GM23338 (cell line): Measurements from ENCODE around the gene MLLT3. TPM values are rescaled to one million over a fixed set of nuclear protein-coding genes. Genes with fewer than 3 reads are reported as not detected.

Experiments
- ATAC-seq: fragments of 200-7000 bp; cut with Tn5 transposase; 3 replicates; pipeline ENCODE4 v1.9.1; 2020
- DNase-seq: peaks from one replicate; pipeline ENCODE4 v3.0.0-alpha.2; 2015; ENCODE audit warnings: low spot score
- H2AFZ ChIP-seq: fragments of 200-600 bp; sonication (generic); 2 replicates; pipeline ENCODE4 v1.8.0; 2016; ENCODE audit warnings: antibody characterized with exemption, mild to moderate bottlenecking, moderate library complexity
- H3F3A ChIP-seq: fragments of 200-600 bp; sonication (generic); replicated peaks from 2 replicates; pipeline ENCODE4 v1.8.0; 2017; ENCODE audit warnings: antibody characterized with exemption, mixed run types, low read depth
- H3K27ac ChIP-seq: fragments of 200-600 bp; sonication (generic); 2 replicates; pipeline ENCODE4 v1.6.1; 2016; ENCODE audit warnings: low read depth
- H3K27me3 ChIP-seq: fragments of 200-600 bp; sonication (generic); 2 replicates; pipeline ENCODE4 v1.8.0; 2016; ENCODE audit warnings: mild to moderate bottlenecking, mixed run types, moderate library complexity; ENCODE audit not compliant: insufficient read depth
- H3K36me3 ChIP-seq: fragments of 200-600 bp; sonication (generic); 2 replicates; pipeline ENCODE4 v1.8.0; 2016; ENCODE audit warnings: mild to moderate bottlenecking; ENCODE audit not compliant: insufficient read depth
- H3K4me1 ChIP-seq: fragments of 200-600 bp; sonication (generic); 2 replicates; pipeline ENCODE4 v1.8.0; 2016; ENCODE audit warnings: mild to moderate bottlenecking, moderate library complexity; ENCODE audit not compliant: insufficient read depth
- H3K4me2 ChIP-seq: fragments of 200-600 bp; sonication (generic); 2 replicates; pipeline ENCODE4 v1.7.1; 2017; ENCODE audit warnings: mixed run types
- H3K4me3 ChIP-seq: fragments of 200-600 bp; sonication (generic); 2 replicates; pipeline ENCODE4 v1.6.1; 2016; ENCODE audit warnings: mixed run types
- H3K79me2 ChIP-seq: fragments of 200-600 bp; sonication (generic); replicated peaks from 2 replicates; pipeline ENCODE4 v1.8.0; 2017; ENCODE audit warnings: mild to moderate bottlenecking; ENCODE audit not compliant: insufficient read depth
- H3K9me2 ChIP-seq: fragments of 200-600 bp; sonication (generic); 2 replicates; pipeline ENCODE4 v1.8.0; 2017; ENCODE audit not compliant: insufficient read depth
- H4K20me1 ChIP-seq: fragments of 200-600 bp; sonication (generic); replicated peaks from 2 replicates; pipeline ENCODE4 v1.8.0; 2017; ENCODE audit warnings: mild to moderate bottlenecking; ENCODE audit not compliant: insufficient read depth
- H3K27ac Mint-ChIP-seq: 2 replicates; pipeline ENCODE4 v1.8.0; 2020; ENCODE audit warnings: inconsistent platforms, mild to moderate bottlenecking, moderate library complexity, mixed read lengths
- H3K27me3 Mint-ChIP-seq: 3 replicates; pipeline ENCODE4 v1.8.0; 2022; ENCODE audit warnings: low read depth, mild to moderate bottlenecking, moderate library complexity, mixed read lengths, inconsistent platforms; ENCODE audit not compliant: insufficient read depth, poor library complexity
- H3K36me3 Mint-ChIP-seq: 3 replicates; pipeline ENCODE4 v1.8.0; 2021; ENCODE audit warnings: low read depth, mild to moderate bottlenecking, inconsistent platforms, moderate library complexity, mixed read lengths
- H3K4me1 Mint-ChIP-seq: 3 replicates; pipeline ENCODE4 v1.8.0; 2020; ENCODE audit warnings: mild to moderate bottlenecking, inconsistent platforms, mixed read lengths
- H3K4me3 Mint-ChIP-seq: 3 replicates; pipeline ENCODE4 v1.8.0; 2021; ENCODE audit warnings: moderate library complexity, mild to moderate bottlenecking, inconsistent platforms, mixed read lengths
- H3K9me3 Mint-ChIP-seq: 3 replicates; pipeline ENCODE4 v1.8.0; 2020; ENCODE audit warnings: moderate library complexity, mild to moderate bottlenecking, inconsistent platforms, mixed read lengths
- EZH2 ChIP-seq: fragments of 200-600 bp; sonication (generic); IDR thresholded peaks from one replicate; pipeline ENCODE4 v1.8.0; 2017; ENCODE audit warnings: antibody characterized with exemption, mild to moderate bottlenecking, low read depth; ENCODE audit not compliant: unreplicated experiment
- JUNB ChIP-seq: IDR thresholded peaks from one replicate; pipeline ENCODE4 v1.6.1; 2016; ENCODE audit warnings: antibody characterized with exemption; ENCODE audit not compliant: unreplicated experiment
- NANOG ChIP-seq: IDR thresholded peaks from 2 replicates; pipeline ENCODE4 v1.6.1; 2016; ENCODE audit warnings: antibody characterized with exemption, borderline replicate concordance
- POLR2AphosphoS5 ChIP-seq: IDR thresholded peaks from 2 replicates; pipeline ENCODE4 v1.6.1; 2016; ENCODE audit warnings: antibody characterized with exemption, low read depth
- STAT1 ChIP-seq: IDR thresholded peaks from one replicate; pipeline ENCODE4 v1.6.1; 2016; ENCODE audit warnings: antibody characterized with exemption; ENCODE audit not compliant: unreplicated experiment
- ZNF114 ChIP-seq: fragments of 250-450 bp; sonication (Bioruptor Pico); IDR thresholded peaks from 2 replicates; pipeline ENCODE4 v1.5.0; 2020; ENCODE audit warnings: mild to moderate bottlenecking, moderate library complexity
- ZNF331 ChIP-seq: fragments of 250-450 bp; sonication (Bioruptor Pico); IDR thresholded peaks from 2 replicates; pipeline ENCODE4 v1.5.0; 2020; ENCODE audit warnings: low read depth, mild to moderate bottlenecking, moderate library complexity
- polyA plus RNA-seq: library from polyadenylated mRNA; unstranded; fragments of >200 nt; fragmentation: Nextera tagmentation; extraction: Ambion mirVana; gene quantifications from 2 replicates; pipeline ENCODE4 v1.2.1, GENCODE V29; 2016
- total RNA-seq: library from RNA; depleted of rRNA; stranded (reverse); fragments of >200 nt; shearing (Covaris generic); gene quantifications from 2 replicates; pipeline ENCODE4 v1.2.3, GENCODE V29; 2014
- TF ChIP-seq, protein P1 (sequence below): IDR thresholded peaks from one replicate; pipeline ENCODE4 v1.6.1; 2018; ENCODE audit warnings: antibody characterized with exemption; ENCODE audit not compliant: unreplicated experiment
- TF ChIP-seq, protein P2 (sequence below): IDR thresholded peaks from 2 replicates; pipeline ENCODE4 v1.6.1; 2016; ENCODE audit warnings: antibody characterized with exemption
- TF ChIP-seq, protein P3 (sequence below), 2 experiments: fragments of 200-600 bp in 1 of 2; sonication (generic) in 1 of 2; conservative IDR thresholded peaks; 2 replicates each; pipeline versions ENCODE4 v1.5.1 to v1.6.1; 2016 to 2017; ENCODE audit warnings: antibody characterized with exemption in 2 of 2, low read depth in 2 of 2, mild to moderate bottlenecking in 2 of 2, moderate library complexity in 1 of 2
- TF ChIP-seq, protein P4 (sequence below): fragments of 250-450 bp; sonication (Bioruptor Pico); IDR thresholded peaks from 2 replicates; pipeline ENCODE4 v1.5.0; 2020; ENCODE audit warnings: mild to moderate bottlenecking, moderate library complexity

Gene MLLT3
- total and polyA plus RNA-seq, 2 experiments from 2014 or later = 7.5 to 9.5 TPM

DNA sequence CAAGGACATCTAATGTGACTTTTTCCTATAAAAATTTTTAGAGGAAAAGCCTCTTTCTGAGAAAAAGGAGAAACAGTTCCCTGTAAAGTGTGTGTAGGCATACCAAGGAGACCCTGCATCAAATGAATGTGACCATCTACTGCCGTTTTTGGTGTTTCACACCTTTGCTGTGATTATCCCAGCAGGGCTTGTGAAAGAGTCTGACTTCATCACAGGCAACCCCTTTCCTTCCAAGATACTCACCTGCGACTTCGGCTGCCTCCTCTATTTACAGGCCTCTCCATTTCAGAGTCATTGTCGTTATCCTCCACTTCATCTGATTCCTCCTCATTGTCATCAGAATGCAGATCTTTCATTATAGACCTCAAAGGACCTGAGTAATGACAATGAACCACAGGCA is 259.1 kb downstream of the MLLT3 start (continued):
- TF ChIP-seq ZNF331 (CRISPR knock-in tag) = no peak
- TF ChIP-seq, protein P1, sequence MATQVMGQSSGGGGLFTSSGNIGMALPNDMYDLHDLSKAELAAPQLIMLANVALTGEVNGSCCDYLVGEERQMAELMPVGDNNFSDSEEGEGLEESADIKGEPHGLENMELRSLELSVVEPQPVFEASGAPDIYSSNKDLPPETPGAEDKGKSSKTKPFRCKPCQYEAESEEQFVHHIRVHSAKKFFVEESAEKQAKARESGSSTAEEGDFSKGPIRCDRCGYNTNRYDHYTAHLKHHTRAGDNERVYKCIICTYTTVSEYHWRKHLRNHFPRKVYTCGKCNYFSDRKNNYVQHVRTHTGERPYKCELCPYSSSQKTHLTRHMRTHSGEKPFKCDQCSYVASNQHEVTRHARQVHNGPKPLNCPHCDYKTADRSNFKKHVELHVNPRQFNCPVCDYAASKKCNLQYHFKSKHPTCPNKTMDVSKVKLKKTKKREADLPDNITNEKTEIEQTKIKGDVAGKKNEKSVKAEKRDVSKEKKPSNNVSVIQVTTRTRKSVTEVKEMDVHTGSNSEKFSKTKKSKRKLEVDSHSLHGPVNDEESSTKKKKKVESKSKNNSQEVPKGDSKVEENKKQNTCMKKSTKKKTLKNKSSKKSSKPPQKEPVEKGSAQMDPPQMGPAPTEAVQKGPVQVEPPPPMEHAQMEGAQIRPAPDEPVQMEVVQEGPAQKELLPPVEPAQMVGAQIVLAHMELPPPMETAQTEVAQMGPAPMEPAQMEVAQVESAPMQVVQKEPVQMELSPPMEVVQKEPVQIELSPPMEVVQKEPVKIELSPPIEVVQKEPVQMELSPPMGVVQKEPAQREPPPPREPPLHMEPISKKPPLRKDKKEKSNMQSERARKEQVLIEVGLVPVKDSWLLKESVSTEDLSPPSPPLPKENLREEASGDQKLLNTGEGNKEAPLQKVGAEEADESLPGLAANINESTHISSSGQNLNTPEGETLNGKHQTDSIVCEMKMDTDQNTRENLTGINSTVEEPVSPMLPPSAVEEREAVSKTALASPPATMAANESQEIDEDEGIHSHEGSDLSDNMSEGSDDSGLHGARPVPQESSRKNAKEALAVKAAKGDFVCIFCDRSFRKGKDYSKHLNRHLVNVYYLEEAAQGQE = no peak
- TF ChIP-seq NANOG = no peak
- no peak for TF ChIP-seq STAT1
- no peak for TF ChIP-seq ZNF114 (CRISPR knock-in tag)
- TF ChIP-seq, protein P2, sequence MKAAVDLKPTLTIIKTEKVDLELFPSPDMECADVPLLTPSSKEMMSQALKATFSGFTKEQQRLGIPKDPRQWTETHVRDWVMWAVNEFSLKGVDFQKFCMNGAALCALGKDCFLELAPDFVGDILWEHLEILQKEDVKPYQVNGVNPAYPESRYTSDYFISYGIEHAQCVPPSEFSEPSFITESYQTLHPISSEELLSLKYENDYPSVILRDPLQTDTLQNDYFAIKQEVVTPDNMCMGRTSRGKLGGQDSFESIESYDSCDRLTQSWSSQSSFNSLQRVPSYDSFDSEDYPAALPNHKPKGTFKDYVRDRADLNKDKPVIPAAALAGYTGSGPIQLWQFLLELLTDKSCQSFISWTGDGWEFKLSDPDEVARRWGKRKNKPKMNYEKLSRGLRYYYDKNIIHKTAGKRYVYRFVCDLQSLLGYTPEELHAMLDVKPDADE = no peak

DNA sequence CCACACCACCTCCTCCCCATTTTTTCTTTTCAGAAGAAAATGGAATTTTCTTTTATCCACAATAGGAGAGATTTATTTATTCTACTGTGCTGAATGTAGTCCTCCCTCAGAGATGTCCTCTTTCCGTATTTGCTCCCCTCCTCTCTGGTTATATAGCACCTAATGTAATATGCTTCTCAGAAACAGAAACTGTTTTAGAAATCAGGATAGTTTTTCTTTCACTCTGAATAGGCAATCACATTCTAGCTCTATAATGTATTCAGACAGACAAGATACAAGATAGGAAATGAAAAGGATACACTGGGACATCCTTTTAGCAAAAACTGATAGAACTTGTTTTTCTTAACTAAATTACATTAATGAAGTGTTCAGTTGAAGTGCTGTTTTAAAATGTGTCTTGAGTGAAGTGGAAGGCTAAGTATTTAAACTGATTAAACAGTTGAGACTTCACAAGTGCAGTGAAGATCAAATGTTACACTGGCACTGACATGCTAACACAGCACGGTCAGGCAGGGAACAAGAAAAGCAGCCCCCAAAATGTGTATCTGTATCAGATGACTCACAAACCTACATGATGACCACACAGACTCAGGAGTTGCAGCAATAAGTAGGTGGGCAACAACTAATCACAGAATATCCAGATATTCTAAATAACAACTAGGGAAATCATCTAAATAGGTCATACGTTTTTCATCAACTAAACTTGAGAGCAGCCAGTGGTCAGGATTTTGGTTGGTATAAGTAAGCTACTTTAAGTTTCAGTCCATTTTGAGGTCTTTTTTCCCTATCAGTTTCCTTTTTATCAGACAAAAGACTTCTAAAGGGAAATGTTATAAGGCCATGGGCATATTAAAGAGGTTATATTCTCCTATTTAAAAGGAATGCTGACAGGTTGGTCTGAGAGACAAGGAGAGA is 260.4 kb downstream of the MLLT3 start:
- DNase-seq (no peak), ATAC-seq (no peak)
- no peaks in the 10 kb centered on the region for H4K20me1 ChIP-seq
- peaks cover 16% of the 10 kb centered on the region for H3K4me1 Mint-ChIP-seq
- no peak overlapping the region for H3K27ac ChIP-seq
- no peaks in the 10 kb centered on the region for H3K27me3 Mint-ChIP-seq
- H3K9me3 Mint-ChIP-seq = no peaks in the 10 kb centered on the region
- H3K9me2 ChIP-seq = no peaks in the 10 kb centered on the region
- no peaks in the 10 kb centered on the region for H3K36me3 ChIP-seq
- H3K4me1 ChIP-seq = peaks cover 4% of the 10 kb centered on the region
- no peak overlapping the region for H3K4me3 Mint-ChIP-seq
- no peak overlapping the region for H3K4me2 ChIP-seq
- H3K4me3 ChIP-seq = no peak overlapping the region
- H3F3A ChIP-seq = no peaks in the 10 kb centered on the region
- no peaks in the 10 kb centered on the region for H3K79me2 ChIP-seq
- H3K36me3 Mint-ChIP-seq = no peaks in the 10 kb centered on the region
- no peak overlapping the region for H3K27ac Mint-ChIP-seq
- H3K27me3 ChIP-seq = no peaks in the 10 kb centered on the region
- H2AFZ ChIP-seq = no peak overlapping the region
- TF ChIP-seq NANOG = no peak
- TF ChIP-seq STAT1 = no peak
- TF ChIP-seq POLR2AphosphoS5 = no peak
- TF ChIP-seq ZNF114 (CRISPR knock-in tag) = no peak
- TF ChIP-seq JUNB = no peak
- TF ChIP-seq, protein P3, sequence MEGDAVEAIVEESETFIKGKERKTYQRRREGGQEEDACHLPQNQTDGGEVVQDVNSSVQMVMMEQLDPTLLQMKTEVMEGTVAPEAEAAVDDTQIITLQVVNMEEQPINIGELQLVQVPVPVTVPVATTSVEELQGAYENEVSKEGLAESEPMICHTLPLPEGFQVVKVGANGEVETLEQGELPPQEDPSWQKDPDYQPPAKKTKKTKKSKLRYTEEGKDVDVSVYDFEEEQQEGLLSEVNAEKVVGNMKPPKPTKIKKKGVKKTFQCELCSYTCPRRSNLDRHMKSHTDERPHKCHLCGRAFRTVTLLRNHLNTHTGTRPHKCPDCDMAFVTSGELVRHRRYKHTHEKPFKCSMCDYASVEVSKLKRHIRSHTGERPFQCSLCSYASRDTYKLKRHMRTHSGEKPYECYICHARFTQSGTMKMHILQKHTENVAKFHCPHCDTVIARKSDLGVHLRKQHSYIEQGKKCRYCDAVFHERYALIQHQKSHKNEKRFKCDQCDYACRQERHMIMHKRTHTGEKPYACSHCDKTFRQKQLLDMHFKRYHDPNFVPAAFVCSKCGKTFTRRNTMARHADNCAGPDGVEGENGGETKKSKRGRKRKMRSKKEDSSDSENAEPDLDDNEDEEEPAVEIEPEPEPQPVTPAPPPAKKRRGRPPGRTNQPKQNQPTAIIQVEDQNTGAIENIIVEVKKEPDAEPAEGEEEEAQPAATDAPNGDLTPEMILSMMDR (conservative IDR thresholded peaks at IDR 0.05; ENCODE audit: low read depth in 2 of 2) = no peak
- TF ChIP-seq EZH2 = no peak
- no peak for TF ChIP-seq ZNF331 (CRISPR knock-in tag)
- TF ChIP-seq, protein P4, sequence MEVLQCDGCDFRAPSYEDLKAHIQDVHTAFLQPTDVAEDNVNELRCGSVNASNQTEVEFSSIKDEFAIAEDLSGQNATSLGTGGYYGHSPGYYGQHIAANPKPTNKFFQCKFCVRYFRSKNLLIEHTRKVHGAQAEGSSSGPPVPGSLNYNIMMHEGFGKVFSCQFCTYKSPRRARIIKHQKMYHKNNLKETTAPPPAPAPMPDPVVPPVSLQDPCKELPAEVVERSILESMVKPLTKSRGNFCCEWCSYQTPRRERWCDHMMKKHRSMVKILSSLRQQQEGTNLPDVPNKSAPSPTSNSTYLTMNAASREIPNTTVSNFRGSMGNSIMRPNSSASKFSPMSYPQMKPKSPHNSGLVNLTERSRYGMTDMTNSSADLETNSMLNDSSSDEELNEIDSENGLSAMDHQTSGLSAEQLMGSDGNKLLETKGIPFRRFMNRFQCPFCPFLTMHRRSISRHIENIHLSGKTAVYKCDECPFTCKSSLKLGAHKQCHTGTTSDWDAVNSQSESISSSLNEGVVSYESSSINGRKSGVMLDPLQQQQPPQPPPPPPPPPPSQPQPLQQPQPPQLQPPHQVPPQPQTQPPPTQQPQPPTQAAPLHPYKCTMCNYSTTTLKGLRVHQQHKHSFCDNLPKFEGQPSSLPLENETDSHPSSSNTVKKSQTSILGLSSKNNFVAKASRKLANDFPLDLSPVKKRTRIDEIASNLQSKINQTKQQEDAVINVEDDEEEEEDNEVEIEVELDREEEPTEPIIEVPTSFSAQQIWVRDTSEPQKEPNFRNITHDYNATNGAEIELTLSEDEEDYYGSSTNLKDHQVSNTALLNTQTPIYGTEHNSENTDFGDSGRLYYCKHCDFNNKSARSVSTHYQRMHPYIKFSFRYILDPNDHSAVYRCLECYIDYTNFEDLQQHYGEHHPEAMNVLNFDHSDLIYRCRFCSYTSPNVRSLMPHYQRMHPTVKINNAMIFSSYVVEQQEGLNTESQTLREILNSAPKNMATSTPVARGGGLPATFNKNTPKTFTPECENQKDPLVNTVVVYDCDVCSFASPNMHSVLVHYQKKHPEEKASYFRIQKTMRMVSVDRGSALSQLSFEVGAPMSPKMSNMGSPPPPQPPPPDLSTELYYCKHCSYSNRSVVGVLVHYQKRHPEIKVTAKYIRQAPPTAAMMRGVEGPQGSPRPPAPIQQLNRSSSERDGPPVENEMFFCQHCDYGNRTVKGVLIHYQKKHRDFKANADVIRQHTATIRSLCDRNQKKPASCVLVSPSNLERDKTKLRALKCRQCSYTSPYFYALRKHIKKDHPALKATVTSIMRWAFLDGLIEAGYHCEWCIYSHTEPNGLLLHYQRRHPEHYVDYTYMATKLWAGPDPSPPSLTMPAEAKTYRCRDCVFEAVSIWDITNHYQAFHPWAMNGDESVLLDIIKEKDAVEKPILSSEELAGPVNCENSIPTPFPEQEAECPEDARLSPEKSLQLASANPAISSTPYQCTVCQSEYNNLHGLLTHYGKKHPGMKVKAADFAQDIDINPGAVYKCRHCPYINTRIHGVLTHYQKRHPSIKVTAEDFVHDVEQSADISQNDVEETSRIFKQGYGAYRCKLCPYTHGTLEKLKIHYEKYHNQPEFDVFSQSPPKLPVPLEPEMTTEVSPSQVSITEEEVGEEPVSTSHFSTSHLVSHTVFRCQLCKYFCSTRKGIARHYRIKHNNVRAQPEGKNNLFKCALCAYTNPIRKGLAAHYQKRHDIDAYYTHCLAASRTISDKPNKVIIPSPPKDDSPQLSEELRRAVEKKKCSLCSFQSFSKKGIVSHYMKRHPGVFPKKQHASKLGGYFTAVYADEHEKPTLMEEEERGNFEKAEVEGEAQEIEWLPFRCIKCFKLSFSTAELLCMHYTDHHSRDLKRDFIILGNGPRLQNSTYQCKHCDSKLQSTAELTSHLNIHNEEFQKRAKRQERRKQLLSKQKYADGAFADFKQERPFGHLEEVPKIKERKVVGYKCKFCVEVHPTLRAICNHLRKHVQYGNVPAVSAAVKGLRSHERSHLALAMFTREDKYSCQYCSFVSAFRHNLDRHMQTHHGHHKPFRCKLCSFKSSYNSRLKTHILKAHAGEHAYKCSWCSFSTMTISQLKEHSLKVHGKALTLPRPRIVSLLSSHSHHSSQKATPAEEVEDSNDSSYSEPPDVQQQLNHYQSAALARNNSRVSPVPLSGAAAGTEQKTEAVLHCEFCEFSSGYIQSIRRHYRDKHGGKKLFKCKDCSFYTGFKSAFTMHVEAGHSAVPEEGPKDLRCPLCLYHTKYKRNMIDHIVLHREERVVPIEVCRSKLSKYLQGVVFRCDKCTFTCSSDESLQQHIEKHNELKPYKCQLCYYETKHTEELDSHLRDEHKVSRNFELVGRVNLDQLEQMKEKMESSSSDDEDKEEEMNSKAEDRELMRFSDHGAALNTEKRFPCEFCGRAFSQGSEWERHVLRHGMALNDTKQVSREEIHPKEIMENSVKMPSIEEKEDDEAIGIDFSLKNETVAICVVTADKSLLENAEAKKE (CRISPR knock-in tag) = no peak
